Activated gamma-delta T cell (primary cell): ENCODE results near the gene ERCC6.
A peak's percentile ranks its signal among the peaks of the same experiment; 100 is the strongest.

Source experiments
- DNase-seq: peaks from one replicate; lab custom pipeline; 2025; lab: John Stamatoyannopoulos, UW

The ERCC6 gene

DNA sequence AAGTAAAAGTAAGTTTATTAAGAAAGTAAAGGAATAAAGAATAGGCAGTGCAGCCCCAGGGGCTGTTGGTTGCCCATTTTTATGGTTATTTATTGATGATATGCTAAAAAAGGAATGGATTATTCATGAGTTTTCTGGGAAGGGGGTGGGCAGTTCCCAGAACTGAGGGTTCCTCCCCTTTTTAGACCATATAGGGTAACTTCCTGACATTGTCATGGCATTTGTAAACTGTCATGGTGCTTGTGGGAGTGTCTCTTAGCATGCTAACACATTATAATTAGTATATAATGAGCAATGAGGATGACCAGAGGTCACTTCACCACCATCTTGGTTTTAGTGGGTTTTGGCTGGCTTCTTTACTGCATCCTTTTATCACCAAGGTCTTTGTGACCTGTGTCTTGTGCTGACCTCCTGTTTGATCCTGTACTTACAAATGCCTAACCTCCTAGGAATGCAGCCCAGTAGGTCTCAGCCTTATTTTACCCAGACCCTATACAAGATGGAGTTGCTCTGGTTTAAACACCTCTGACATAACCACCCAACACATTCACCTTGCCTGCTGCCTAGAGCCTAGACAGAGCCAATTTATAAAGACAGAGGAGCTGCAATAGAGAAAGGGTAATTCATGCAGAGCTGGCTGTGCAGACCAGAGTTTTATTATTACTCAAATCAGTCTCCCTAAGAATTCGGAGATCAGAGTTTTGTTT is 10.9 kb upstream of the ERCC6 start:
- no peak for DNase-seq

DNA sequence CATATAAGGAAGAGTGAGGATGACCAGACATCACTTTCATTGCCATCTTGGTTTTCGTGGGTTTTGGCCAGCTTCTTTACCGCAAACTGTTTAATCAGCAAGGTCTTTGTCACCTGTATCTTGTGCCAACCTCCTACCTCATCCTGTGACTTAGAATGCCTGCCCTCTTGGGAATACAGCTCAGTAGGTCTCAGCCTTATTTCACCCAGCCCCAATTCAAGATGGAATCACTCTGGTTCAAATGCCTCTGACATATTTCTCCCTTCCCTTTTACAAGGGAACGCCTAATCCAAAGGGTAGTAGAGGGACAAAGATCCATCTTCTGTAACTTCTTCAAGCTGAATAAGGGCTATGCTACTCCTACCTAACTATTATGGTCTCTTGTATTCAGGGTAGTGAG is 4.7 kb upstream of the ERCC6 start:
- DNase-seq, result no peak

DNA sequence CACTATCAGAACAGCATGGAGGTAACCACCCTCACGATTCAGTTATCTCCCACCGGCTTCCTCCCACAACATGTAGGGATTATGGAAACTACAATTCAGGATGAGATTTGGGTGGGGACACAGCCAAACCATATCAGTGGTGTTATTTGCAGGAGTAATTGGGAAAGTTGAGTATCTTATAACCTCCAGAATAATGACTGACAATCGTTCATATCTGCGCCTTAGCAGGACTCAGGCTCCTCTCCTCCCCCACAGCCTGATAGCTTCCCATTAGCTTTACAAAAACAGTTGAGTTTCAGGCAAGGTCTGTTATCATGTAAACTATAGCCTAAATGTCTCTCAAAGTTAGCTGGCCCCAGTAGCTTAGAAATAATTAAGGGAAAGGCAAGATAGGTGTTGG is 3.4 kb upstream of the ERCC6 start:
- no peak for DNase-seq

DNA sequence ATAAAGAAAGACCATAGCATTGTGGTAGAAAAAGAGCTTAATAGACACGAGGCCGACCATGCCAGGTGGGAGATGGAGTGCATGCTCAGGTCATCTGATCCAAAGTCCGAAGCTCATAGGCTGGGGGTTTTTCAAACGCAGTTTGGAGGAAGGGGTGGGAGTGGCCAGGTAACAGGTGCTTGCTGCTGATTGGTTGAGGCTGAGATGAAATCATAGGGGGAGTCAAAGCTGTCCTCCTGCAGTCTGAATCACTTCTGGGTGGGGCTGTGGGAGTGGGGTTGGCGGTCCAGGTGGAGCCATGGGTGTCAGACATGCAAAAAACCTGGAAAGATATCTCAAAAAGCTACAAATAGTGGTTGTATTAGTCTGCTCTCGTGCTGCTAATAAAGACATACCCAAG is 2.8 kb upstream of the ERCC6 start:
- no peak for DNase-seq

DNA sequence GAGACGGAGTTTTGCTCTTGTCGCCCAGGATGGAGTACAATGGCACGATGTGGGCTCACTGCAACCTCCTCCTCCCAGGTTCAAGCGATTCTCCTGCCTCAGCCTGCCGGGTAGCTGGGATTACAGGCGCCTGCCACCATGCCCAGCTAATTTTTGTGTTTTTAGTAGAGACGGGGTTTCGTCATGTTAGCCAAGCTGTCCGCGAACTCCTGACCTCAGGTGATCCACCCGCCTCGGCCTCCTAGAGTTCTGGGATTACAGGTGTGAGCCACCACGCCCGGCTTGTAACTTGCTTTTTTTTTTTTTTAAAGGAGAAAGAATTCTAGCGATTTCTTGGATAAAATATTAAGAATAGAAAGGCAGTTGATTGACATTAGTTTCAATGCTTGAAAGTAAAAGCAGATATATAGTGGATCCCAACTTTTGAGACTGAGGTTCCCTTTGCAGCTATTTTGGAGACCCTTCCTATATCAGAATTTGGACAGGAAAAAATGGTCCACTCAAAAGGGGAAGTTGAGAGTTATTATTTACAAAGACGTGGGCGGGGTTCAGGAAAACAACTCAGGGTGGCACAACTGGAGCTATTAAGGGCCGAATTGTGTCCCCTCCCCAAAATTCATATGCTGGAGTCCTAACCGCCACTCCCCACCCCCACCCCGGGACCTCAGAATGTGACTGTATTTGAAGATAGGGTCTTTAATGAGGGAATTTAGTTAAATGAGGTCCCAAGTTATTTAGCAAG is 1.3 kb upstream of the ERCC6 start:
- DNase-seq, result no peak

DNA sequence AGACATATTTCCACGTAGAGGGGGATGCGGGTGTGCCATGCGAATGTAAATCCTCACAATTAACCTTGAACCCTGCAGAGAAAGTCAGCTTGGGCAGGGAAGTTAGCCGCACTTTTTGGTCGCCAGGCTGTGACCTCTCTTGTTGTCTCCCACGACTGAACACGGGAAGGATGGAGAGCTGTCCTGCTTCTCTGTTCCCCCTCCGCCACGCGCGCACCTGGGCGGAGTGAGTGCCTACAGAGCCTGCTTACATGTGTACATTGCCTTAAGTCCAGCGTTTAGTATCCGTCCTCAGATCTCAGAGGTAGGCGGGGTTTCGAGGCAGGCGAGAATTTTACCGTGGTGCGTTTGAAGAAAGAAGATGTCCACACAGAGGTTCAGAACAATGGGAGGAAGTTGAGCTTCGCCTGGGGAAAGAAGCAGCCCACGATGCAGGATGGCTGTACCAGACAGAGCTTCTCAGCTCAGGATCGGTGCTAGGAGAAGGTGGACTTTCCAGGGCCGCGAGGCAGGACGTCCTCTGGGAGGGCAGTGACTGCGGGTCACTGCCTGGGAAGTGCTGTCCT is 482 bp upstream of the ERCC6 start:
- peak; percentile 11 for DNase-seq

DNA sequence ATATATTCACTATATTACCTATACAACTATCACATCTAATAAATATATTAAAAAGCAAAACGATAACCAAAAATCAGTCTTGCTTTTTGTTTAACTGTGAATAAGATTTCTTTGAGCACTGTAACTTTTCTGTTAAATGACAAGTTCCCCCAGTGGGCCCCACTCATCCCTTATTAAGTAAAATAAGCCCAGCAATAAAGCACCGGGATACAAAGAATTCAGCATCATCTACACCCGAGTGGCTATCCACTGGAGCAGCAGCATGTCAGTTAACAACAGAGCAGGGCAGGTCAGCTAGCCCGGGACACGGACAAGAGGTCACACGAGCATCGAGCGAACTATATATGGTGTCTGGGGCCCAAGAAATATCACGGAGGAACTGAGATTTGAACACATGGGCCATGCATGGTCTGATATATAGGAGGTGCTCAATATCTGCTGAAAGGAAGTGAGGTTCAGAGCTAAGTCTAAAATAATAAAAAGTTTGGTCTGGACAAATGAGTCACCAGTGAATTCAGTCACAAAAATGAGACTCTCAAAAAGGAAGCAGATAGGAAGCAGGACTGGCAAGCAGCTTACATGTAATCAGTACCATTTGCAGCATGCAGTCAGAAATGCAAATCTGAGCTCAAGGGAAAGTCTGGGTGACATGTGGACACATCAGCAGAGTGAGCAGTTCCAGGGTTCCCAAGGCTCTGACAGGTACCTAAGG is 4.1 kb downstream of the ERCC6 start:
- no peak for DNase-seq

DNA sequence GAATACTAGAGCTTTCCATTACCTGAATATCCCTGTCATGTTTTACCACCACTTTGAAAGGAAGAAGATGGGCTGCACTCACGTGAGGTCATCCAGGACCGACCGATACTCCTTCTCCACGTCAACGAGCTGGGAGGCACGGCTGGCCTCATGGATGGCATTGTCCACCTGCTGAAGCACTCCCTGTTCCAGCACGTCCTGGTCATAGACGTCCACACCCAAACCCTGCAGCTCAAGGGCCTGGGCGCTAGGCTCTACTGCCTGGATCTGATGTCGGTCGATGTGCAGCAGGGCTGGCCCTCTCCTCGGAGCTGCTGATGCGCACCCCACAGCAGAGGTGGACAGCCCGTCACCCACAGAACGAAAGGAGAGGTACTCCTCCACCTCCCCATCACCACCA is 6.5 kb downstream of the ERCC6 start:
- DNase-seq, result no peak

DNA sequence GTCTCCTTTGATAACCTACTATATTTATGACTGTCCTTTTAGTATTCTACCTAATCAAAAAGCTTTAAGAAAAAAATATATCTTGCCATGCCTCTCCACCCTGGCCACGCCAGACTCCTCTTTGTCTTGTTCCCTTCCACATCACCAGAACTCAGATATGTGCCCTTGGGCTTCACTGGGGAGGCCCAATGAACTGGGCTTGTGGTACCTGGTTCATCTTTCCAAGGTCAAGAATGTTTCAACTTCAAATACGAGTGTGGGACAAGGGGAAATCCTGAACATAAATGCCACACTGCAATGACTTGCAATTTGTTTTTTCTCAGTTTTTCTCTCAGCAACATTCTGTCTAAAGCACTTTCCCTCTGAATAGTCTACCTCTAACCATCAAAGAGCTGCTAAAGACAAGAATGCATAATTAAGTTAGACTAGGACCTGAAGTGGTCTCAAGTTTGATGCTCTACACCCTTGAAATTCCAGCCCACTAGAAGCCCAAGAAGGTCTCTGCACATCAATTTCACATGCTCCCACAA is 9.9 kb downstream of the ERCC6 start:
- DNase-seq, result no peak

DNA sequence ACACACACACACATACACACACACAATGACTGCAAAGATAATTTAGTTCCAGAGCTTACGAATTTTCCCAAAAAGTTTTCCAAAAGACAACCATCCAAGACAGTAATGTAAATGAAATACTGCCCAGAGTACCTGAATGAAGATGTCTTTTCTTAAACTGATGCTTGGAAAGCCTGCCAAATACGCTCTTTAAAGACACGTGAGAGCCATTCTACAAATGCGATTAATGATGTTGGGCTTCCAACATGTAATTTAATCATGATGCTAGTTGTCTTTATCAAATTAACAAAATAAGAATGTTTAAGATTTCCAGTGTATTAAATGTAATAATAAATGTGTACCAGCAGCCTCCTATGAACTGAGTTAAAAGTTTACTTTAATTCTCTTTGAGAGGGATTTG is 11.1 kb downstream of the ERCC6 start:
- no peak for DNase-seq

DNA sequence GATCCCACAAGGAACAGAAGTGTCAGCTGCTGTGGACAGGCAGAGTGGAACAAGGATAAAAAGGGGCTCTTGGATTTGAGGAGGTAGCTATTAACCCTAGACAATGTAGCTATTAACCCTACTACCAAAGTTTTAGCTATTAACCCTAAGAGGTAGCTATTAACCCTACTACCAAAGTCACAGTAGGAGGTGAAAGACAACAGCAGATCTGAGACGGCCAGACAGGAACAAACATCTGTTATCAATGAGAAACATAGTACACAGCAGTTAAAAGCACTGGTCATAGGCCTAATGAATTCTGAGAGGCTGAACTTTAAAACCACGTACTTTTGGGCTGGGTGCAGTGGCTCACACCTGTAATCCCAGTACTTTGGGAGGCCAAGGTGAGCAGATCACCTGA is 11.9 kb downstream of the ERCC6 start:
- DNase-seq, result no peak

DNA sequence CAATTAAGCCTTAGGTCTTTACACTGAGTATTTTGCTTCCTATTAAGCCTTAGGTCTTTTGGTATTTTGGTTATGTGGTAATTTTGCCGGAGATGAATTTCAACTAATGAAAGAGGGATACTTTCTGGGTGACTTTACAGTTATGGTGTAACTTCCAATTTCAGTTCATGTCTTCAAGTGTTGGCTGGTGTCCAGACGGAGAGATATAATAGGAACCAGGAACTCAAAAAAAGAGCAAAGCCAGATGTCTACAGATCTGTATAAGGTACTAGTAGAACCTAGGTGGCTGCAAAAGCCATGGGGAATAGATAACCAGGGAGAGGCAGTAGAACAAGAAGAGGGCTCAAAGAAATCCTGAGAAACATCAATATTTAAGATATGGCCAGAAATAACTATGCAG is 12.3 kb downstream of the ERCC6 start:
- DNase-seq, result no peak

DNA sequence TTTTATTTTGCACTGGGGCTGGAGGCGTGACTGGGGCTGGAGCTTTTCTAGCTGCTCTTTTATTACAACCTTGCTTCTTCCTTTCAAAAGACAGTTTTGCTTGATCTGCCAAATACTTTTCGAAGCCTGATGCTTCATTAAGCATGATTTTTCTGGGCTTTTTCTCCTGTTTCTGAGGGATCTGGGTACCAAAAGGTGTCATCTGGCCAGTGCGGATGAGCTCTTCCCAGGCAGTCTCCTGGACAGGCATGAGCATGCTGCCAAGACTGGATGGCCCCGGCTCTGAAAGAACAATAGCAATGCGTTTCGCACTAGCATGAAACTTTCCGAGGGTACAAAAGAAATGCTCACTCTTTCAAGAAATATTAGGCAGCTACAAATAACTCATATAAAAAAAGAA is 14.4 kb downstream of the ERCC6 start:
- DNase-seq, result no peak

DNA sequence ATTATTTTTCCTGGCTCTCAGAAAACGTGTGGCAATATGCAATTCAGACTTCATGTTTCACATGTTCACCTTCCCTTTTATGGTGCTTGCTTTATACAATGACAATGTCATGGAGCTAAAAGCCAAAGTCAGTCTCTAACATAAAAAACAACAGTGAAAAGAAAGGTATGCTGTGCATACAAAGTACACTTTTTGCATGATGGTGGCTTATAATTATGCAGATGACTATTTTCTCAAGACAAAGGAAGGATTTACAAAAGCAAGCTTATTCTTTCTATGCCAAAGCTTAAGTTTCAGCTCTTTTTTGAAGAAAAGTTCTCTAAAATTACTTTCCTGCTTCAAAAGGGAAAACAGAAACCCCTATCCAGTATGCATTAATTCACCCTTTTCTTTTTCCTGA is 15.6 kb downstream of the ERCC6 start:
- no peak for DNase-seq

DNA sequence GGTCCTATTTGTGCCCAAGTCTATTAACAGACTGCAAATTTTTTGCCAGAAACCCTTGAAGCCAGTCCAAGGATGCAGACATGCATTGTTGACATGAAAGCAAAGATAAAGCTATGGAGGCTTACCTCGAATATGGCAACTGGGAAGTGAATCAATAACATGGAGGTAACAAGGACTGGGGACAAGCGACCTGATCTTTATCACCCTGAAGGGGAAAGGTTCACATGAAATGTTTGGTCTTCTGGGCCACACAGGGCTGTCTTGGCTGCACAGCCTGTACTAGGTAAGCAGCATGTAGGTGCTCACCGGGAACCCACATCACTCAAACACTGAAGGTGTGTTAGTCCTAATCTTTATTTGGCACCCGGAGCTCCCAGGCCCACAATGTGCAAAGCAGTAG is 17.9 kb downstream of the ERCC6 start:
- DNase-seq, result no peak

DNA sequence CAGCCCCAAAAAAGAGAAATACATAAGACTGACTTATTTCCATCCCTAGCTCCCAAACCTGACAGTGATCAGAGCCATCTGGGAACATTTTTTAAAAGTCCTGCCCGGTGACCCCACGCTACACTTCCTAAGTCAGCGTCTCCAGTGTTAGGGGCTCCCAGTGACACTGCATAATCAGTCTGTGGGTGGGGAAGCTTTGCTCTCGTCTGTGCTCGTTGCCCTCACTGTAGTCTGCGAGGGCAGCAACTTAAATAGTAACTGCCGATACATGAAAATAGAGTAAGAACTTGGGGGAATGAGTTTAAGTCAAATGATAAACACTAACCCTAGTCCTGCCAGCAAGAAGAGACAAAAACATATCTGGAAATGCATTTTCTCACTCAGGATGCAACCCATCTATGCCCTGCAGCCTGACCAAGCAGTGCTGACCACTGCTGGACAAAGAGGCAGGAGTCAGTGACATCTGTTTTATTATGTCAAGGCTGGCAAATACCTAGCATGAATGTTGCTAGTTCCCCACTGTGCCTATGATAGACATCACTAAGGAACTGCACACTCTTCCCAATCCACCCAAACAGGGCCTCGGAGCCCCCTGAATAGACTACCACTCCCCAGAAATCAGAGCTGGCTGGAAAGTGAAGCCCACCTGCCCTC is 18.7 kb downstream of the ERCC6 start:
- DNase-seq, result no peak

DNA sequence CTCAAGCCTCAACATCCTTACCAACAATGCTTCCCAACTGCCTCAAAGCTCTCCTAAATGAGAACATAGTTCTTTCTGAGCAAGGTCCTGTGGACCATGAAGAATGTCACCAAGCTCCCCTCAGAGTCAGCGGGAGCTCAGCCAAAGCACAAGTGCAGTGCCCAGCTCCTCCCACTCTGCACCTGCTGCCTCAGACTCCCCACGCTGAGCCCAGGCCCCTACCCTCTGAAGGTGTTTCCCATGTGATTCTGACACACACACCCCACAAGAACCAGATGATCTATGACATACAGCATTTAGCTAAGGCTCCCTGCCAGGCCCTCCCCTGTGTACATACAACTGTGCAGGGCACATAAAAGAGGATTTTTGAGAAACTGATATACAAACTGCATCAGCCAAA is 19.2 kb downstream of the ERCC6 start:
- no peak for DNase-seq

DNA sequence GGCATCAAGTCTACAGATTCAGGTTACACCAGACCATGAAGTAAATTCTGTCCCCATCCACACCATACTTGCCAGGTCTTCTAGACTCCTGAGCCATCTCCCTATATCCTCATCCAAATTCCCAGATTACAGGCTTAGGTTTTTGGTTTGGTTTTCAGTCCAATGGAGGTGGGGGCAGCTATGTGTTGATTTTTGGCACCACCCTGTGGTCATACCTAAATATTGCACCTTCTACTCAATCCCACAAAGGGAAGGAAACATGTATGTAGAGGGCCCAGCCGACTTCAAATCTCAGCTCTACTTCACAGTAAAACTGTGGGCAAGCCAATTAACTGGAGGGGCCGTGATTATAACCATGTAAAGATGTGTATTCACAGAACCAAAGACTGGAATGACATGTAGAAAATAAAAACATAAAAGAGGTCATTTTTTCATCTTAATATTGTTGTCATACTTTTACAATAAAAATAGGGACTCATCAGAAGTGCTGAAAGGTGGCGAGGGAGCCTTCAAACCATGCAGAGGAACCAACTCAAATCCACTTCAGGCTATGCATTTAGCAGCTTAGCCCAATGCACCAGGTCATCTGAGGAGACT is 19.8 kb downstream of the ERCC6 start:
- DNase-seq, result no peak

DNA sequence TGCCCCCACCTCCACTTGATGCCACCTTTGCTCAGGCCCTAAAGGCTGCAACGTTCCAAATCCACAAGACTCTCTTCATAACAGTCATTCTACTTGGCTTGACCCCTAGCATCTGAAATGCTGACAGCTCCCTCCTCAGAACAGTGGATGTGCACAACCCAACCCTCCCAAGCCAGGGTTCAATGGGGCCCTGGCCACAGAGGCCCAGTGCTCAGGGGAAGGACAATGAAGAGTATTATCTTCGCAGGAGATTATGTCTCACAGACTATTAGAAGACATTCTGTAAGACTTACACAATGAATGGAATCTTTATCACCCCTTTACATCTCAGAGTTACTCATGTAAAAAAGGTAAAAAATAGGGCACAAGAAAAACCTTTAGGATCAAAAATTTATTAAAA is 20.4 kb downstream of the ERCC6 start:
- DNase-seq, result no peak

DNA sequence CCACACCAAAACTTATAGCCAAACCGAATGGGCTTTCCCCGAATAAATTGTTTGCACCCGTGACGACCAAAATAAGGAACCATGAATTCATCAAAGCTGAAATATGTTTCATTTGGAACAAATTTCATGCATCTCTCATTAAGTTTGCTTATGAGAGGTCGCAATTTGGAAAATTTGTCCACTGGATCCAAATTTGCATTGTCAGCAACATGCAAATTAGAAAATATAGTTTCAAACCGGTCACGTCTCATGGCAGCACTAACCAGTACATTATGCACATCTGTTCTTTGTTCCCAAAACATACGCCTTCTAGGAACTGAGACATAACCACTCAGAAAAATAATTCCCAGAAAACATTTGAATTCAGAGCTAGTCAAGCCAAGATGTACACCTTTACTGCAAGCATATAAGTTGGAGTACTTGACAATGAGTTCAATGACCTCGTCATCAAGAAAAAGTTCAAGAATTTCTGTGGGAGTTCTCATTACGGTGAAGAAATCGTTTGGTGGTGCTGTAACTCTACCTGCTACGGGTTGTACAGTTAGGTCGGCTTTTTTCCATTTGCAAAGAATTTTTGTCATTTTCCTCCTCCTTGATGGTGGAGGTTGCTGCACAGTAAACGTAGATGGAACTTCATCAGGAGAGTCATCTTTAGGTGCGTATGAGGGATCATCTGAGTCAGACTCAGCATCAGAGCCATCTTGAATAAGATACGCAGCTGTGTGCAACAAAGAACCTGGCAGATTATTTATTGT is 22.5 kb downstream of the ERCC6 start:
- DNase-seq, result no peak
